ENCODE results near the gene FAM180B.

FAM180B gene

DNA sequence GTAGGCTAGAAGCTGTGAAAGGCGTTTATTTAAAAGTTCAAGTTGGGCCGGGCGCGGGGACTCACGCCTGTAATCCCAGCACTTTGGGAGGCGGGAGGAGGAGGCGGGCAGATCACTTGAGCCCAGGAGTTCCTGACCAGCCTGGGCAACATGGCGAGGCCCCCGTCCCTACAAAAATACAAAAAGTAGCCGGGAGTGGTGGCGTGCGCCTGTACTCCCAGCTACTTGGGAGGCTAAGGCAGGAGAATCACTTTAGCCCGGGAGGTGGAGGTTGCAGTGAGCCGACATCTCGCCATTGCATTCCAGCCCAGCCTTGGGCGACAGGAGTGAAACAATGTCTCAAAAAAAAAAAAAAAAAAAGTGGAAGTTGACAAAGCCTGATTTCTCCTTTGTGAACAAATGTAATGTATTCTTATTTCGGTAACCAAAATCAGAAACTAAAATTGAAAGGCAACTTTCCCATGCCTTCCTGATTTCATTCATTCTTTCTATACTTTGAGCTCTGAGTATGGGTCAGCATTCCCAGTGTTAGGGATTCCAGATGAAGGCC, 20.3 kb upstream of the FAM180B start:
- DNase-seq, result no peak

DNA sequence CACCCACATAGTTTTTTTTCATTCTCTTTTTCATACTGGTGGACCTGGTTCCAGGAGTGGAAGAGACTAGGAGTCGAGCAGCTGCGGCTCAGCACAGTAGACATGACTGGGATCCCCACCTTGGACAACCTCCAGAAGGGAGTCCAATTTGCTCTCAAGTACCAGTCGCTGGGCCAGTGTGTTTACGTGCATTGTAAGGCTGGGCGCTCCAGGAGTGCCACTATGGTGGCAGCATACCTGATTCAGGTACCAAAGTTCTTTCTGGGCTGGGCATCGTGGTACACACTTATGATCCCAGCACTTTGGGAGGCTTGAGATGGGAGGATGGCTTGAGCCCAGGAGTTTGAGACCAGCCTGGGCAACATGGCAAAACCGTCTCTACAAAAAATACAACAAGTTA, 16.8 kb upstream of the FAM180B start:
- no peak for DNase-seq

DNA sequence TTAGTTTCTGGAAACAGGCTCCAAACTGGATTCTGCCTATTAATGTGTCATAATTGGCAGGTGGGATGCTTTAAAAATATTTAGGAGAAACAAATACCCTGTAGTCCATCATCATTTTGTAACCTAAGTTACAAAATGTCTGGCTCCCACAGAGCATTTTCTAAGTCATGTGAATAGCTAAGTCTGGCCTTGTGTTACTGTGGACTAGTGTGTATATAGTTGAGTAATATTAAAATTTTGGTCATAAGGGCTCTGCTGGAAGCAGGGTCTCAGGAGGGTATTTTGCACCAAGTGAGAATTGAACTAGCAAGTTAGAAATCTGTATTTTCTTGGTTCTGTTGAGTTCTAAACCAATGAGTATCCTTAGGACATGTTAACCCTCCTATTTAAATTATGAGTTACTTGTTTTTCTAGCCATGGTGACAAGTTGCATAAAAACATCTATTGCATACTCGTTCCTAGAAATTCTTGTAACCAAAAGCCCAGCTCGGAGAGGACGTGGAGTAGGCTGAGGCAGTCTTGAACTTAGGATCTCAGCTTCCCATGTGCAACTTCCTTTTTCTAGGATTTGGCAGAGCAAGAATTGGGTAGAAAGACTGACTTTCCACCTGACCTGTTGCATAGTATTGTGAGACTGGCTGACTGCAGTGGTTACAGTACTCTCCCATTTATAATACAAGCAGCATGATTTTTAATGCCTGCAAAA, 15.7 kb upstream of the FAM180B start:
- DNase-seq, result no peak

DNA sequence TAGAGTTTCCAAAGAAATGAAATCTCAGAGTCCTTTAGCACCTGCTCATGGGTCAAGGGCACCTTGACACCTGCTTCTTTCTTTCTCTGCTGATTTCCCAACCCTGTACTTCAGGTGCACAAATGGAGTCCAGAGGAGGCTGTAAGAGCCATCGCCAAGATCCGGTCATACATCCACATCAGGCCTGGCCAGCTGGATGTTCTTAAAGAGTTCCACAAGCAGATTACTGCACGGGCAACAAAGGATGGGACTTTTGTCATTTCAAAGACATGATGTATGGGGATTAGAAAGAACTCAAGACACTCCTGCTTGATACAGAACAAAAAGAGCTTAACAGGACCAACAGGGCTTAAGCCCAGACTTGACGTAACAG, 15.1 kb upstream of the FAM180B start:
- no peak for DNase-seq

DNA sequence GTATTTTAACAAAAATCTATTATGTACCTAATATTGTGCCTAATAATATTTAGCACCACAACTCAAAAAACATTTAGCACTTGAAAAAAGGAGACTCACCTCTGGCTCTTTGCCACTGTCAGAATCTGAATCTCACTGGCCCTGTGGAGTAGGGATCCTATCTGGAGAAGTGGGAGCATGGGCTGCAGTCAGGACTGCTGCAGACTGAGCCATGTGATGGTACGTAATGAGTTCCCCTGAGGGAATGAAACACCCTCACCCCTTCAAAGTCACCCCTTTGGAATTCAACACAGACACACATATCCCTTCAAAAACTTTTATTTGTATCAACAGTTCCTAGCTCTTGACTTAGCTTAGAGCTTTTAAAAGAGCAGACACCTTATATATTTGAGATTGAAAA, 14.6 kb upstream of the FAM180B start:
- DNase-seq, result no peak

DNA sequence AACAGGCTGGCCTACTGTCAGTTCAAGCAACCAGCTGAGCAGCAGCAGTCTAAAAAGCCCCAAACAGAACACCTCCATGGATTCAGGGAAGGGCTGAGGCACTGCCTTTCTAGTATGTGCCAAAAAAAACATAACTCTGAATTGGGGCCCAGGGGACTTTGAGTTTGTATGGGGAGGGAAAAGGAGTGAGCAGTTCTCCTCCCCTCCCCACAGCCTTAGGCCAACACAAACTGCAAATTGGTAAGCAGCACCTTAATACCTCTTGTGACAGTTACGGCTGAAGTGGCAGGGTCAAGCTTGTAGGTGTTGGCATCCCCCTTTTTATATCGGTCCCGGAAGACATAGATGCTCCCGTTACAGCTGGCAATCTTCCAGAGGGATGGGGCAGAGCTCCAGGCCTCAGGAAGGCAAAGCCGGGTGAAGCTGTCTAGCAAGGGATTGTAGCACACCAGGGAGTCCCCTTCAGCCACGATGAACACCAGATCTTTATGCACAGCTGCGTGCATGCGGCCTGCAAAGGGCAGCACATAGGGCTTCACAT, 13.7 kb upstream of the FAM180B start:
- DNase-seq, result no peak

DNA sequence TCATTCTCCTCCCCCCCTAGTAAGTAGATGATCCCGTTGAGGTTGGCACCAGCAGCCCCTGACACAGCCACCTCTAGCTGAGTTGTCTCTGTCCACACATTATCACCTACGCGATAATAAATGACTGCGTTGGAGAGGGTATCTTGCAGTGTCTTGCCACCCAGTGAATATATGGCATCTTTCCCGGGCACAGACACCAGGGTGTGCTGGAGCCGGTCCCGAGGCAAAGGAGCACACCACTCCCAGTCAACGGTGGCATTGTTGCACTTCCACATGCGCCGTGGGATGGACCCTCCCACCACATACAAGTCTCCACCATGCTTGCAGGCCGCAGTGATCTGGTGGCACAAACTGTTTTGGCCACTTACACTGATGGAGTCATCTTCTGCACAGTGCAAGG, 13.2 kb upstream of the FAM180B start:
- DNase-seq, result no peak

DNA sequence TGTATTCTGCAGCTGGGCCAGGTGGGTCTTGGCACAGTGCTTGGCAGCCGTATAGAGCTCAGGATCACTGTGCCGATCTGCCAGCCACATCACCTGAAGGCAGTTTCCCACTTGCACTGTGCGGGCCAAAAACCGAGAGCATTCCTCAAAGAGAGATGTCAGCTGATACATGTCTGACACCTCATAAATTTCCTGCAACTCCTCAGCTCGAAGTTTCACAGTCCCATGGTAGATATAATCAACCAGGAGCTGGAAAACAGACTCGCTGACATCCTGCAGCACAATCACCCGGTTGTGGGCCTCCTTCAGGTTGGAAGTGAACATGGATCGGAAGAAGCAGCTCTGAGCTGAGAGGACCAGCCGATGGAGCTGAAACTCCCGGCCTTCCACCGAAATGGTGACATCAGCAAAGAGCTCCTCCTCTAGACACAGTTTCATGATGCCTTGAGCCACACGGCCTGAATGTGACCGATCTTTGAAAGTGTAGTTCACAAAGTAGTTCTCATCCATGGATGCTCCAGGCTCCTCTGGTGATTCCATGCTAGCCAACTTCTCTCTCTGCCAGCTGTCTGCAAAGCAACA, 8.9 kb upstream of the FAM180B start:
- no peak for DNase-seq

DNA sequence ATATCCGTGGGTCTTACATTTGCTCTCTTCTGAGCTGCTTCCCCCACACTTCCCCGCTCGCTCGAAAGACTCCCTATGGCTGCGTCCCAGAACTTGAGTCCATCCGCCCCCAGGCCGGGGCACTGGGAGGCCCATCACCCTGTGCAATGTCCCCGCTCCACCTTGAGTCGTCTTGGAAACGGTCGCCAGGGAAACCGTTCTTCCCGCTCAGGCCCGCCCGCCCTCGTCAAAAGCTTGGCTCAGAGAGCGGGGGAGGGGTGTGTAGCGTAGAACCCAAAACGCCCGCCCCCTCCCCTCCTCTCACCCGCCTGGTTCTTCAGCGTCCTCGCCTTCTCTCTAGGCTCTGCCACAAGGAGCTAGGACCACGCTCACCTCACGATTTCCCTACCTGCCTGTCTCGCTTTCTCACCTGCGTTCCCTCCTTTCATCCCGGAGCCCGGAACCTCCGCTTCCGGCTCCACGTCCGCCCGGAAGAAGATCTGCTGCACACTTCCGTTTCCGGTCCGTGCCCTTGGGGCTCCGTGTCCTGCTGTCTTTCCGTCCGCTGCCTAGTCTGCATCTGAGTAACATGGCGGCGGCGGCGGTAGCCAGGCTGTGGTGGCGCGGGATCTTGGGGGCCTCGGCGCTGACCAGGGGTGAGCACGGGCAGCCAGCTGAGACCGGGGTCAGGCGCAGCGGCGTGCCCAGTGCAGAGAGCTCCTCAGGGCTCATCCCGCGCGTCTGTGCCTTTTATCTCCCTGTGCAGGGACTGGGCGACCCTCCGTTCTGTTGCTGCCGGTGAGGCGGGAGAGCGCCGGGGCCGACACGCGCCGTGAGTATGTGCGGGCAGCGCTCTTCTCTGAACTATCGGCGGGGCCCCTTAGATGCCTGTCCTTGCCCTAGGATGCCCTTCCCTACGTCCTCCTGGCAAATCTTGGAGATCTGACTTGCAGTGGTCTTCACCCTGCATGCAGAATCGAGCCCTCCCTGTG, 7.7 kb upstream of the FAM180B start, which contains the start of the genes KBTBD4 and NDUFS3:
Gene KBTBD4, minus strand, starts transcription at position 447 of the 971 bp plus-strand sequence. Its CDS starts 19 bp downstream, at position 428.
Gene NDUFS3, plus strand, starts transcription at position 551 of the 971 bp plus-strand sequence. Its CDS starts 18 bp downstream, at position 569.
- DNase-seq, result peak; percentile 98

DNA sequence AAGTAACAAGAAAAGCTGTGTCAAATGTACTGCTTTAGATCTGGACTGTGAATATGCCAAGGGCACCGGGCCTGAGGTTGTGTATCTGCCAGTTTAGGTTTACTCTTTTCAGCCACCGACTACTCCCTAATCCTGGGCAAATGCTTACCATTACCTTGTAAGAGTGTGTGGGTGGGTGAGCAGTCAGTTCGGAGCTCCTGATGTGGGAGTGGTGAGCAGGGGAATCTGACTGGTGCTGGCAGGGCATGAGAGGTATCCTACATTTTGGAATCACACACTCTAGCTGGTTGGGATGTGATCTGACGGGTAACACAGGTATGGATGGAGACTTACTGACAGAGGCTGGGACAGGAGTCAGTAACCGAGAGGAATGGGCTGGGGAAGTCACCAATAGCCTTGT, 2.6 kb upstream of the FAM180B start:
- DNase-seq, result no peak

DNA sequence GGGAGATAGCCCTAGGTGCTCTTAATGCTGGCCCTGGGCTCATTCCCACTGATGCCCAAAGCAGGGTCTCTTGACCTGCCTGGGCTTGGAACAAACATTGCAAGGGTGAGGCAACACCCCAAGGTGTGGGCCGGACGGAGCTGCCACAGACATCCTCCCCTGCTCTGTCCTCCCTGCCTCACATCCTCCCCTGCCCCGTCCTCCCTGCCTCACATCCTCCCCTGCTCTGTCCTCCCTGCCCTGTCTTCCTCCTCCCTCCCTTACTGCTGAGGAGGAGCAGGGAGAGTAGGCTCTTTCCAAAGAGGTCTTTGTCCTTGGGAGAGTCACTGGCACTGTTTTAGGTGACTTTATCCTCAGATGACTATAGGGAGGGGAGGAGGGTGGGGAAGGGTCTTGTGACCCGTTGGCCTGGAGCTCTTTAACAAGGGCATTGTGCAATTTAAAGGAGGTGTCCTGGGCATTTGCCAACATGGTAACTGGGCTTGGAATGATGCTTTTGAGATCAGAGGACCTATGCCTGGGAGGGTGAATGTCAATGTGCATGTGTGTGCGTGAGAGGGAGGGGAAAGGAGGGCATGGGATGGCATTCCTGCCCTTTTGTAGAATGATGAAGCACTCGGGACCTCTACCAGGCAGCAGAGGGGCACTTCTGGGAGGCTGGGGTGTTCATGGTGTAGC, 700 bp downstream of the FAM180B start:
- no peak for DNase-seq

DNA sequence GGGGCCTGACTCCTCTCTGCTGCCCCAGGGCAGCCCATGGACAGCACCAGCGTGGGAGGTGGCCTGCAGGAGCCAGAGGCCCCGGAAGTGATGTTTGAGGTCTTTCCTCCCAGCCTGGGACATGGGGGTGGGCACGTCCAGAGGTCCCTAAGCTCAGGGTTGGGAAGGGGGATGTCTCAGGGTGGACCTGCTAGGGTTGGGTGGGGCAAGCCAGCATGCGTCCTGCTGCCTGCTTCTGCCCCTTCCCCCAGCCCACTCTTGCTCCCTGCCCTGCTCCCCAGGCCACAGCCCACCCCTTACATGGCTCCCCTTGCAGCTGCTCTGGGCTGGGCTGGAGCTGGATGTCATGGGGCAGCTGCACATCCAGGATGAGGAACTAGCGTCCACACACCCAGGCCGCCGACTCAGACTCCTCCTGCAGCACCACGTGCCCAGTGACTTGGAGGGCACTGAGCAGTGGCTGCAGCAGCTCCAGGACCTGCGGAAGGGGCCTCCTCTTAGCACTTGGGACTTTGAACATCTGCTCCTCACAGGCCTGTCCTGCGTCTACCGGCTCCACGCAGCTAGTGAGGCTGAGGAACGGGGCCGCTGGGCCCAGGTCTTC, 1.3 kb downstream of the FAM180B start:
- no peak for DNase-seq

DNA sequence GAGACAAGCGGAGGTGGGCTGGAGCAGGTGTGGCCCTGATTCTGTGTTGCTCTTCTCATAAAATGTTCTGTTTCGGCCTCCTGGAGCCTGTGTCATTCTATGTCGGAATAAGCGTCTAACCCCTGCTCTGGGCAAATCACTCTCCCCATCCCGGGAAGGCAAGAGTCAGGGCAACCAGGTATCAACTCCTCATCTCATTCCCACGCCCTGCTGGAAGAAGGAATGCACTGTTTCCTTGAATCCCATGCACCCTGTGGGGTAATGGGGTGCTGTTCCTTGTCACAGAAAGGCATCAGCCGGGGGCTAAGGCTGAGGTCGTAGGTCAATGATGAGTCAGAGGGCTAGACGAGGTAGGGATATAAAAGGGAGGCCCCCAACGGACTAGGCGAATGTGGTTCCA, 2.6 kb downstream of the FAM180B start:
- no peak for DNase-seq

DNA sequence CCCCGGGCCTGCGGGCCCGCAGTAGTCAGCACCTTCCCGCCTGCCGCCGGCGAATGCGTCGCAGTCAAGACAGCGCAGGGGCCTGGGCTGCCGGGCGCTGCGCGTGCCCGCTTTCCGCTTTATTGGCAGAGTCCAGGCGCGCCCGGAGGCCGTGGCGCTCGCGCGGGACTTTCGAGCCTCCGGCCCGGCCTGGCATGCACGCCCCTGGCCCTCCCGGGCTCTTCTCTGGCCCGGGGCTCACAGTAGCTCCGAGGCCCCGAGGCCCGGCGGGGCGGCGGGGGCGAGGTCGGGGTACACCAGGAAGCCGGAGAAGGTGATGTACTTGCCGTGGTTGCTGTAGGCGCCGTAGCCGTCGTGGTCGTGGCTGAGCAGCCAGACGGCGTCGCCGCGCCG, 3.1 kb downstream of the FAM180B start:
- no peak for DNase-seq

DNA sequence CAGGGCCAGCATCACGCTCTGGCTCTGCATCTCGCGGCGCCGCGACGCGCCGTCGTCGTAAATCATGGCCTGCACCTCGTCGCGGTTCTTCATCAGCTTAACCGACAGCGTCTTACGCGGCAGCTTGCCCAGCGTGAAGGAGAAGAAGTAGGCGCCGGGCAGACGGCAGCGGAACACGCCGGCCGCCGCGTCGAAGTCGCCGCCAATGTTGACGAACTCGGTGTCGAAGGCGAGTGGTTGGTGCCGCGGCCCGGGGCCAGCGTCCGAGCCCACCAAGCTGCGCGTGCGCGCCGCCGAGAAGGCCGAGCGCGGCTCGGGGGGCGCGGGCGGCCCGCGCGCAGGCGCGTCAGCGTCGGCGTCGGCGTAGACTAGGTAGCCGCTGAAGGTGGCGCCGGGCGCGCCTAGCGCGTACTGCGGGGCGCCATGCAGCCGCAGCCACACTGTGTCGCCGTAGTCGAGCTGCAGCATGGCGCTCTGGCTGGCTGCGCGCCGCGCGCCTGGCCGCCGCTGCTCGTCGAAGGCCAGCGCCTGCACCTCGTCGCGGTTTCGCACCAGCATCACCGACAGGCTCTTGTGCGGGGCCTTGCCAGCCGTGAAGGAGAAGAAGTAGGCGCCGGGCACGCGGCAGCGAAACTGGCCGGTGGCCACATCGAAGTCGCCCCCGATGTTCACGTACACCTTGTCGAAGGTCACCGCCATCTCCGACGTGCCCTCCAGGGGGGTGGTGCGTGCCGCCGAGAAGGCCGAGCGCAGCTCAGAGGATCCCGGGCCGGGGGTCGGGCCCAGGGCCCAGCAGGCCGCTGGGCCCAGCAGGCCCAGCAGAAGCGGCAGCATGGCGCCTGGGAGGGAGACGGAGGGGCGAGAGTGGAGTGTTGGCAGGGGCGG, 3.7 kb downstream of the FAM180B start:
- DNase-seq, result peak; percentile 86

DNA sequence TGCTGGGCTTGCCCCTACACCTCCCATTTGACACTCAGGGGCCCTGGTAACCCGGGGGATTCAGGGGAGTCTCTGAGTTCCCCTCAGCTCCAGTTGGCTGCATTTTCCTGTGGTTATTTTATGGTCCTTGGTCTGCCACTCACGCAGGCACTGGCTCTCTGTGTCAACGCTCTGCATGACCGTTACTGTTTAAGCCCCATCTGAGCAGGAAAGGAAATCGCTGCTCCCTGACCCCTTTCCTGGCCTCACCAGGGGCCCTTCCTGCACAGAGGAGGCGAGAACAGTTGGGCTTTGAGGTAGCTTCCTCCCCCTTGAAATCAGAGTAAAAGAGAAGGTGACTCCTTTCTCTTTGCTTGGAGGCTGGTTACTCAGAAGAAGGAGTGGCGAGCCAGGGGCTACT, 5.3 kb downstream of the FAM180B start:
- no peak for DNase-seq

DNA sequence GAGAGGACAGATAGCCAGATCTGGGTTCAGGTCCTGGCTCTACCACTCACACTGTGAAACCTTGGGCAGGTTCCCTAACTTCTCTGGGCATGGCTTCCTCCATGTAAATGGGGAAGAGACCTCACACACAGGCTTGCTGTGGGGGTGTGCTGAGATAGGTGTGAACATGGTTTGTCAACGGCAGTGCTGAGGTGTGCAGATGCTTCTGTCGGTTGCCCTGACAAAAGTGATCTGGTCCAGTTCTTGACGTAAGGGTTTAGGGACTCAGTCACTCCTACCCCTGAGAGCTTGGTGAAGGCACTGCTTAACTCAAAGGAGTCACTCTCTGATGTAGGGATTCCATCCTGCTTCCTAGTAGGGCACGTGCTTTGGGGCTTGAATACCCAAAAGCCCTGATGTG, 5.8 kb downstream of the FAM180B start:
- no peak for DNase-seq

DNA sequence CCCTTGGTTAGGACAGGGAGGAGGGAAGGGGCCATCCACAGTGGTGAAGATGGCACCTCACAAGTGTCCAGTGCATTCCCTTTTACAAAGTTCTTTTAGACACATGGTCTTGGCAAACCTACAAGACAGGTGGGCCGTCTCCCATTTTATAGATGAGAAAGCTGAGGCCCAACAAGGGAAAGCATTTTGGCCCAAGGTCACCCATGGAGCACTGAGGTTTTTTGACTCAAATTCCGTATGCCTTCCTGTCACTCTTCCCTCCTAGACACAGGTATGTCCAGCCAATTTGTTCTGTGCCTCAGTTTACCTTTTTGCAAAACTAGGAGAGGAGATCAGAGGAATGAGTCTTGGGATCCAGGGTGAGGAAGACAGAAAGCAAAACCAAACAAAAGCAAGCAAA, 6.5 kb downstream of the FAM180B start:
- DNase-seq, result no peak

DNA sequence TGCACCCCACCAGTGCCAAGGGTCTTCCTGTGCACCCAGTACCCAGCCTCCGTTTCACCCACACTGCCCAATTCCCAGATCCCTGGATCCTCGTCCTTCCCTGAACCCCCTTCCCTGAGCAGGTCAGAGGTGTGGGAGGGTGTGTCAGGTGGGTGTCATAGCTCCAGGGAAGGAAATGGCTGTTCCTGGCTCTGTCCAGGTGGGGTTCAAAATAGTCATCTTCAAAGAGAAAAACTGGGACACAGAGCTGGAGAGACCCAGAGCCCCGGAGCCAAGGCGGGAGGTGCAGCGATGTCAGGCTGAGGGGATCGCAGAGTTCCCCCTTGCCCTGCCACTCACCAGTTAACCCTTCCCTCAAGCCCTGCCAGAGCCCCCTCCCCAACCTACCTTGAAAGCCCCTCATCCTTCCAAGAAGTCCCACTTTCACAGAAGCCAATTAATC, 7.0 kb downstream of the FAM180B start:
- DNase-seq, result no peak
